Measurements from ENCODE around the gene ENAH. TPM values are rescaled to one million over a fixed set of nuclear protein-coding genes. Genes with fewer than 3 reads are reported as not detected.

The ENAH gene
- total and polyA plus RNA-seq, 12 donors: 12.4 to 201 (median 99.8) TPM

DNA sequence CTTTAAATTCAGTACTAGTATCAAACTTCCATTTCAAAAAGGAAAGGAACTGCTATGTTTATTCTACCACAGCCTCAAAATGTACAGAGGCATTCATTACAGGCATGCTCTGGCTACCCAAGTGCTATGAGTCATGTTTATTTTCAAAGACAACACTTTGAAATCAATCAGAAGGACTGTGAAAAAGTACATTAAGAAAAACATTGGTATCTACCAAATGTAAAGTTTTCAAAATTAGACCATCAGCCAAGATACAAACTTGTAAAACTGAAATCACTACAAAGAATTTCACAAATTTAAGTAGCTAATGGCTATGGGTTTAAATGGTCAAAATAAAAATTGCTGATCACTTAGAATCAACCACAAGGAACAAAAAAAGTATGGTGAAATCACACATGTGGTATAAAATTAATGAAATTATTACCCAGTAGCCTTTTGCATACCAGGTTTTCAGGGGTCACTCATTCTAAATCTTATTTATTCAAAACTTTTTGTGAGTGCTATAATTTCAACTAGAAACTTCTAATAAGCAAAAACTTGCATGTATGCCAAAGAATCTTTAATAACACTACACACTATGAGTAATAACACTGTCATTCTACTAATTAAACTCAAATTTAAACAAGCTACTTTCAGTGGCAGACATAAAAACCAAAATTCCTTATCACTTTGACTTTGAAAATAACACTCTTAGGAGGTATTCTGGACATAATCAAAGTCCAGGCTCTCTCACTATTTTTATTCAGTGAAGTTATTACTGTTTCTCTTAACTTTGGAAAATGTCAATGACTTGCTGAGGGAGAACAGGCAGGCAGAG, 49.2 kb downstream of the ENAH start:
- TF ChIP-seq CTCF (IDR thresholded peaks at IDR 0.05): no peak
- ATAC-seq (peak in 5 of 8 donors; percentile 42 to 74 (median 63)), DNase-seq (no peak)
- peaks cover 0 to 10% (median 0%) of the 10 kb centered on the region in 11 donors for H3K9me3 ChIP-seq
- H3K4me3 ChIP-seq: no peak overlapping the region
- no peaks in the 10 kb centered on the region for H3K27me3 ChIP-seq
- peaks cover 11 to 69% (median 43%) of the 10 kb centered on the region in 9 donors for H3K4me1 ChIP-seq
- peaks cover 0 to 6% (median 0%) of the 10 kb centered on the region in 9 donors for H3K36me3 ChIP-seq
- H3K27ac ChIP-seq: peak overlapping the region in 9 of 10 donors; percentile 20 to 66 (median 40)
- intact Hi-C loops (cut with DNase I): loop anchor here in 1 of 10 donors (2.0 kb wide), 1 partner anchor 49 kb away; the partner anchor contains the start of gene ENAH

DNA sequence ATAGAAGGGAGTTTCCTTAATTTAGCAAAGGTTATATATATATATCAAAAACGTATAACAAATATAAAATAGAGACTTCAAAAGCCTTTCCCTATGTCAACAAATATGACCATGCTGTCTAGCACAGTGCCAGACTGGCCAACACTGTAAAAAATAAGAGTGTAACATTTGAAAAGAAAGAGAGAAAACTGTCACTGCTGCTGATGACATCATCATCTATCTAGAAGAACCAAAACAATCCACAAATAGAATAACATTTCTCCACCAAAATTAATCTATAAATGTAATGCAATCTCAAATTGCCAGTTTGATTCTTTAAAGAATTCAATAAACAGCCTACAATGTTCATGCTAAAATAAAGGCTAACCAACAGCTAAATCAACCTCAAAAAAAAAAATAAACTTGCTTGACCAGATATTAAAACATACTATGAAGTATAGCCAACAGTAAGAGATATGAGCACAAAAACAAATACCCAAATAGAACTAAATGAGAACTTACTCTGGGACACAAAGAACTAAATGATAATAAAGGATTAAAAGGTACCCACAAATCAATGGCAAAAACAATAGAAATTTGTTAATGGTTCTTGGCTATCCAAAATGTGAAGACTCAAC, 50.2 kb downstream of the ENAH start:
- 15 to 28% methylated on average over 1 of the region's 1 CpG for WGBS, 2 donors

DNA sequence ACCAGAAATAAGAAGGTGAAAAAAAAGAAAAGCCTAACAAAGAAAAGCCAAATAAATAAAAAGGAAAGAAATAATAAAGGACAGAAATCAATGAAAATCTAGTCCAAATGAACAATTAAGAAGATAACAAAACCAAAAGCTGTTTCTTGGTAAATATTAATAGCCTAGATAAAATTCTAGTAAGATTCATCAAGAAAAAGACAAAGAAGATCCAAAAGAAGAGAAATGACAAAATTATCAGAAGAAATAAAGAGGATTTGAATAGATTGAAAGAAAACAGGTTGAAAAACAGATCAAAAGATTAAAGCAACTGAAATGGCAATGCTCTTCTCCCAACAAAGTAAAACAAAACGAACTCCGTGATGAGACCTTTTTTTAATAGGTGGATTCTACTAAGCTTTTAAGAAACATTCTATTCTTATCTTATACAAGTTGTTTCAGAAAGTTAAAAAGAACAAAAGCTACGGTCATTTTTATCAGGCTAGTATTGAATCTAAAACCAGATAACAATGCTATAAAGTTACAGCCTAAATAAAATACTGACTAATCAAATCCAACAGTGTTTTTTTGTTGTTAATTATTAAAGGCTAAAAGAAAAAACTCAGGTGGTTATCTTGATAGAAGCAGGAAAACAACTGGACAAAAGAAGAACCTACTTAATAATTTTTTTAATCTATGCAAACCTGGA, 50.9 kb downstream of the ENAH start:
- H3K27me3 ChIP-seq: no peaks in the 10 kb centered on the region
- no peak overlapping the region for H3K4me3 ChIP-seq
- intact Hi-C loops (cut with DNase I): loop anchor here in 1 of 10 donors (2.0 kb wide), 1 partner anchor 51 kb away; the partner anchor contains the start of gene ENAH
- TF ChIP-seq CTCF (IDR thresholded peaks at IDR 0.05): no peak
- H3K4me1 ChIP-seq: peaks cover 11 to 54% (median 40%) of the 10 kb centered on the region in 9 donors
- DNase-seq: no peak
- ATAC-seq: no peak
- H3K27ac ChIP-seq: peak overlapping the region in 7 of 10 donors; percentile 15 to 66 (median 40)
- peaks cover 0 to 6% (median 0%) of the 10 kb centered on the region in 9 donors for H3K36me3 ChIP-seq
- peaks cover 0 to 10% (median 0%) of the 10 kb centered on the region in 11 donors for H3K9me3 ChIP-seq
- WGBS, 2 donors: 33 to 45% methylated on average over 3 of the region's 3 CpGs

More for the DNA sequence above, 50.2 kb downstream of the ENAH start:
- intact Hi-C loops (cut with DNase I): loop anchor here in 1 of 10 donors (2.0 kb wide), 1 partner anchor 50 kb away; the partner anchor contains the start of gene ENAH
- peaks cover 0 to 10% (median 0%) of the 10 kb centered on the region in 11 donors for H3K9me3 ChIP-seq
- peak overlapping the region in 7 of 10 donors; percentile 15 to 66 (median 40) for H3K27ac ChIP-seq
- TF ChIP-seq CTCF (IDR thresholded peaks at IDR 0.05): no peak
- H3K4me1 ChIP-seq: peaks cover 11 to 61% (median 46%) of the 10 kb centered on the region in 9 donors
- ATAC-seq (peak in 1 of 8 donors; percentile 29), DNase-seq (no peak)
- H3K36me3 ChIP-seq: peaks cover 0 to 6% (median 0%) of the 10 kb centered on the region in 9 donors
- no peaks in the 10 kb centered on the region for H3K27me3 ChIP-seq
- H3K4me3 ChIP-seq: no peak overlapping the region

DNA sequence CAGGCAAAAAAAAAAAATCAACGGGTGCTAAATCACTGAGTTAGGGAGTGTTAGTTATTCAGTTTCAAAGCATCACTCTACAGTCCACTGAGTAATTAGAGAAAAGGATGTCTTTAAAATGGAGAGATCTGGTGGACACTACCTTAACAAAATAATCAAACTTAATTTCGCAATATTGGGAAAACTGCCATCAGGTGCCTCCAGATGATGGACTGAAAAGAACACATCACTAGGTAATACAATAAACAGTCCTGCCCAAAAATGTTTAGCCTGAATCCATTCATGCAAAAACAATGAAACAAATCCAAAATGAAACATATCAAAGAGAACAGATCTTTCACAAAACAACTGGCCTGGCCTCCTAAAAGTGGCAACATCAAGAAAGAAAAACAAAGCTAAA, 54.1 kb downstream of the ENAH start:
- 81 to 87% methylated on average over 2 of the region's 2 CpGs for WGBS, 2 donors

More for the DNA sequence above, 54.1 kb downstream of the ENAH start:
- intact Hi-C loops (cut with DNase I): no loop called here
- peaks cover 7 to 56% (median 39%) of the 10 kb centered on the region in 9 donors for H3K4me1 ChIP-seq
- ATAC-seq (no peak), DNase-seq (no peak)
- peaks cover 0 to 10% (median 0%) of the 10 kb centered on the region in 11 donors for H3K9me3 ChIP-seq
- H3K4me3 ChIP-seq: no peak overlapping the region
- TF ChIP-seq CTCF (IDR thresholded peaks at IDR 0.05): no peak
- H3K36me3 ChIP-seq: peaks cover 0 to 8% (median 0%) of the 10 kb centered on the region in 9 donors
- no peaks in the 10 kb centered on the region for H3K27me3 ChIP-seq
- no peak overlapping the region for H3K27ac ChIP-seq
